GM21526 (cell line): ENCODE measurements around the gene COLEC12.

Experiments used
- ATAC-seq: cut with Tn5 transposase; IDR thresholded peaks from one replicate; pipeline ENCODE4 v1.9.1; 2021; ENCODE audit warnings: moderate library complexity; ENCODE audit not compliant: unreplicated experiment, low FRiP score

Gene COLEC12

GRCh38 chr18:500632-501405 lies at the start of gene COLEC12:
TSS of gene COLEC12 (minus strand) at chr18:500701. CDS start at chr18:500514, 187 bp downstream.
- no peak for ATAC-seq

GRCh38 chr18:549967-550366 lies 49.5 kb upstream of the COLEC12 start:
- no peak for ATAC-seq

- ATAC-seq: no peak
Measured at GRCh38 chr18:543447-544078, 43.1 kb upstream of the COLEC12 start.

GRCh38 chr18:533995-534601 lies 33.6 kb upstream of the COLEC12 start:
- no peak for ATAC-seq

GRCh38 chr18:532632-533031 lies 32.1 kb upstream of the COLEC12 start:
- ATAC-seq: no peak

GRCh38 chr18:532018-532417 lies 31.5 kb upstream of the COLEC12 start:
- ATAC-seq: no peak

GRCh38 chr18:527146-527545 lies 26.6 kb upstream of the COLEC12 start:
- no peak for ATAC-seq

- ATAC-seq: no peak
Measured at GRCh38 chr18:526681-527080, 26.2 kb upstream of the COLEC12 start.

GRCh38 chr18:525036-525797 lies 24.7 kb upstream of the COLEC12 start:
- ATAC-seq: no peak

GRCh38 chr18:524466-524865 lies 24.0 kb upstream of the COLEC12 start:
- no peak for ATAC-seq

GRCh38 chr18:523561-523960 lies 23.1 kb upstream of the COLEC12 start:
- no peak for ATAC-seq

- ATAC-seq: peak; percentile 75
Measured at GRCh38 chr18:519019-519879, 18.7 kb upstream of the COLEC12 start.

- ATAC-seq: no peak
Measured at GRCh38 chr18:518081-518480, 17.6 kb upstream of the COLEC12 start.

- ATAC-seq: no peak
Measured at GRCh38 chr18:515838-516237, 15.3 kb upstream of the COLEC12 start.

- no peak for ATAC-seq
Measured at GRCh38 chr18:515156-515815, 14.8 kb upstream of the COLEC12 start.

- ATAC-seq: no peak
Measured at GRCh38 chr18:513826-514530, 13.5 kb upstream of the COLEC12 start.

GRCh38 chr18:512957-513356 lies 12.5 kb upstream of the COLEC12 start:
- ATAC-seq: no peak

GRCh38 chr18:508835-509234 lies 8.3 kb upstream of the COLEC12 start:
- ATAC-seq: no peak

- ATAC-seq: no peak
Measured at GRCh38 chr18:507636-508035, 7.1 kb upstream of the COLEC12 start.
